HG03460 (cell line): ENCODE results near the gene TMEM169.

Experiments used
- ATAC-seq: cut with Tn5 transposase; IDR thresholded peaks from one replicate; pipeline ENCODE4 v1.9.1; 2021; ENCODE audit not compliant: unreplicated experiment

The TMEM169 gene

GRCh38 chr2:216081487-216082116 lies at the start of gene TMEM169, which contains the start of gene PECR:
Gene TMEM169, plus strand, starts transcription at chr2:216081919. Its CDS starts 14,045 bp downstream, at chr2:216095964.
Gene PECR, minus strand, starts transcription at chr2:216081809. Its CDS starts 68 bp downstream, at chr2:216081741.
- peak; percentile 87 for ATAC-seq

GRCh38 chr2:216031960-216032689 lies 49.6 kb upstream of the TMEM169 start:
- ATAC-seq = peak; percentile 78

- peak; percentile 33 for ATAC-seq
Measured at GRCh38 chr2:216033403-216033802, 48.3 kb upstream of the TMEM169 start.

GRCh38 chr2:216034065-216034464 lies 47.7 kb upstream of the TMEM169 start:
- ATAC-seq = no peak

GRCh38 chr2:216039918-216040317 lies 41.8 kb upstream of the TMEM169 start:
- ATAC-seq = no peak

- ATAC-seq = no peak
Measured at GRCh38 chr2:216041438-216041837, 40.3 kb upstream of the TMEM169 start.

- no peak for ATAC-seq
Measured at GRCh38 chr2:216043949-216044348, 37.8 kb upstream of the TMEM169 start.

- peak; percentile 97 for ATAC-seq
Measured at GRCh38 chr2:216044883-216045486, 36.7 kb upstream of the TMEM169 start.

- ATAC-seq = no peak
Measured at GRCh38 chr2:216047397-216047796, 34.3 kb upstream of the TMEM169 start.

GRCh38 chr2:216049452-216049851 lies 32.3 kb upstream of the TMEM169 start:
- no peak for ATAC-seq

- ATAC-seq = no peak
Measured at GRCh38 chr2:216051350-216051749, 30.4 kb upstream of the TMEM169 start.

- ATAC-seq = no peak
Measured at GRCh38 chr2:216052420-216052819, 29.3 kb upstream of the TMEM169 start.

- ATAC-seq = no peak
Measured at GRCh38 chr2:216055680-216056079, 26.0 kb upstream of the TMEM169 start.

GRCh38 chr2:216056739-216057138 lies 25.0 kb upstream of the TMEM169 start:
- ATAC-seq = peak; percentile 38

- ATAC-seq = peak; percentile 85
Measured at GRCh38 chr2:216057688-216058193, 24.0 kb upstream of the TMEM169 start.

GRCh38 chr2:216059233-216059834 lies 22.4 kb upstream of the TMEM169 start:
- no peak for ATAC-seq

- ATAC-seq = no peak
Measured at GRCh38 chr2:216064014-216064630, 17.6 kb upstream of the TMEM169 start.

- ATAC-seq = no peak
Measured at GRCh38 chr2:216064665-216065064, 17.1 kb upstream of the TMEM169 start.

GRCh38 chr2:216066230-216066629 lies 15.5 kb upstream of the TMEM169 start:
- no peak for ATAC-seq

GRCh38 chr2:216069028-216069427 lies 12.7 kb upstream of the TMEM169 start:
- no peak for ATAC-seq

- no peak for ATAC-seq
Measured at GRCh38 chr2:216070195-216070594, 11.5 kb upstream of the TMEM169 start.
